ENCODE data around the gene MYO1A. TPM values are rescaled to one million over a fixed set of nuclear protein-coding genes. Genes with fewer than 3 reads are reported as not detected.

Gene MYO1A
- polyA plus RNA-seq, 1 of the 3 experiments (the other 2 are of a cell fraction): not detected

- POLR2A ChIA-PET: no interaction called here
- Histone ChIP-seq H3K9ac (no peak overlapping the region), H3K4me3 (ENCODE audit: low read depth in 2 of 2, low read length in 1 of 2) (no peak overlapping the region), H3K4me1 (ENCODE audit: control insufficient read depth in 1 of 2, insufficient read depth in 2 of 2, low read depth in 1 of 2, low read length in 1 of 2) (no peaks in the 10 kb centered on the region), H3K27me3 (ENCODE audit: insufficient read depth) (peaks cover 6% of the 10 kb centered on the region), H3K36me3 (replicated peaks in 1 of 2; ENCODE audit: control insufficient read depth in 1 of 2, insufficient read depth in 2 of 2, low read length in 1 of 2) (no peaks in the 10 kb centered on the region), H3K9me3 (no peaks in the 10 kb centered on the region), H3F3A (replicated peaks; ENCODE audit: insufficient read depth) (no peaks in the 10 kb centered on the region), H2AFZ (ENCODE audit: low read depth) (no peak overlapping the region), H3K4me2 (no peak overlapping the region), H4K20me1 (ENCODE audit: insufficient read depth) (no peaks in the 10 kb centered on the region), H3K9me2 (no peaks in the 10 kb centered on the region), H3K27ac (ENCODE audit: low read depth in 2 of 2, low read length in 1 of 2) (no peak overlapping the region), H3K79me2 (ENCODE audit: insufficient read depth) (no peaks in the 10 kb centered on the region)
- 32% methylated on average over 6 of the region's 6 CpGs for WGBS (ENCODE audit: low lambda C conversion rate)
- no peak for DNase-seq
- TF ChIP-seq MXI1 (IDR thresholded peaks at IDR 0.05; ENCODE audit: low read depth, low read length) (no peak), SMC3 (IDR thresholded peaks at IDR 0.05; ENCODE audit: low read depth, low read length) (no peak)
- CTCF ChIA-PET: interaction anchor here (0.7 to 8.6 kb wide), 7 partner anchors 15 to 137 kb away, joined by 3 to 81 read pairs (median 4); no protein-coding TSS in a partner anchor
Observed at GRCh38 chr12:57046086-57046791, 3.7 kb downstream of the MYO1A start.

- Histone ChIP-seq H3K9me2 (no peaks in the 10 kb centered on the region), H3K4me1 (ENCODE audit: control insufficient read depth in 1 of 2, insufficient read depth in 2 of 2, low read depth in 1 of 2, low read length in 1 of 2) (no peaks in the 10 kb centered on the region), H3K27me3 (ENCODE audit: insufficient read depth) (peaks cover 18% of the 10 kb centered on the region), H3K4me3 (ENCODE audit: low read depth in 2 of 2, low read length in 1 of 2) (no peak overlapping the region), H2AFZ (ENCODE audit: low read depth) (no peak overlapping the region), H3K36me3 (replicated peaks in 1 of 2; ENCODE audit: control insufficient read depth in 1 of 2, insufficient read depth in 2 of 2, low read length in 1 of 2) (no peaks in the 10 kb centered on the region), H3K27ac (ENCODE audit: low read depth in 2 of 2, low read length in 1 of 2) (no peak overlapping the region), H3K79me2 (ENCODE audit: insufficient read depth) (no peaks in the 10 kb centered on the region), H3K9me3 (no peaks in the 10 kb centered on the region), H3F3A (replicated peaks; ENCODE audit: insufficient read depth) (no peaks in the 10 kb centered on the region), H3K9ac (no peak overlapping the region), H4K20me1 (ENCODE audit: insufficient read depth) (no peaks in the 10 kb centered on the region), H3K4me2 (no peak overlapping the region)
- no peak for TF ChIP-seq RFX5 (IDR thresholded peaks at IDR 0.05; ENCODE audit: low read length)
- TF ChIP-seq MAX (IDR thresholded peaks at IDR 0.05; ENCODE audit: low read depth): no peak
- no peak for TF ChIP-seq FOXJ3 (CRISPR knock-in tag; IDR thresholded peaks at IDR 0.05)
- TF ChIP-seq, protein P1, sequence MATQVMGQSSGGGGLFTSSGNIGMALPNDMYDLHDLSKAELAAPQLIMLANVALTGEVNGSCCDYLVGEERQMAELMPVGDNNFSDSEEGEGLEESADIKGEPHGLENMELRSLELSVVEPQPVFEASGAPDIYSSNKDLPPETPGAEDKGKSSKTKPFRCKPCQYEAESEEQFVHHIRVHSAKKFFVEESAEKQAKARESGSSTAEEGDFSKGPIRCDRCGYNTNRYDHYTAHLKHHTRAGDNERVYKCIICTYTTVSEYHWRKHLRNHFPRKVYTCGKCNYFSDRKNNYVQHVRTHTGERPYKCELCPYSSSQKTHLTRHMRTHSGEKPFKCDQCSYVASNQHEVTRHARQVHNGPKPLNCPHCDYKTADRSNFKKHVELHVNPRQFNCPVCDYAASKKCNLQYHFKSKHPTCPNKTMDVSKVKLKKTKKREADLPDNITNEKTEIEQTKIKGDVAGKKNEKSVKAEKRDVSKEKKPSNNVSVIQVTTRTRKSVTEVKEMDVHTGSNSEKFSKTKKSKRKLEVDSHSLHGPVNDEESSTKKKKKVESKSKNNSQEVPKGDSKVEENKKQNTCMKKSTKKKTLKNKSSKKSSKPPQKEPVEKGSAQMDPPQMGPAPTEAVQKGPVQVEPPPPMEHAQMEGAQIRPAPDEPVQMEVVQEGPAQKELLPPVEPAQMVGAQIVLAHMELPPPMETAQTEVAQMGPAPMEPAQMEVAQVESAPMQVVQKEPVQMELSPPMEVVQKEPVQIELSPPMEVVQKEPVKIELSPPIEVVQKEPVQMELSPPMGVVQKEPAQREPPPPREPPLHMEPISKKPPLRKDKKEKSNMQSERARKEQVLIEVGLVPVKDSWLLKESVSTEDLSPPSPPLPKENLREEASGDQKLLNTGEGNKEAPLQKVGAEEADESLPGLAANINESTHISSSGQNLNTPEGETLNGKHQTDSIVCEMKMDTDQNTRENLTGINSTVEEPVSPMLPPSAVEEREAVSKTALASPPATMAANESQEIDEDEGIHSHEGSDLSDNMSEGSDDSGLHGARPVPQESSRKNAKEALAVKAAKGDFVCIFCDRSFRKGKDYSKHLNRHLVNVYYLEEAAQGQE (IDR thresholded peaks at IDR 0.05; ENCODE audit: low read depth, low read length): no peak
- DNase-seq: no peak
- ChIA-PET CTCF (interaction anchor here (0.9 to 8.6 kb wide), 2 partner anchors 16 to 25 kb away, joined by 4 to 81 read pairs; no protein-coding TSS in a partner anchor), POLR2A (no interaction called here)
- WGBS (ENCODE audit: low lambda C conversion rate): 66% methylated on average over 3 of the region's 3 CpGs
Observed at GRCh38 chr12:57044889-57045288, 5.0 kb downstream of the MYO1A start.

Measured in SK-N-SH (cell line).